Neutrophil (primary cell): ENCODE results near the gene VPS41.

ENCODE experiments used
- H3K27ac ChIP-seq: fragments of 200-600 bp; sonication (generic); 2 replicates; pipeline ENCODE4 v1.5.1; 2016; ENCODE audit warnings: mild to moderate bottlenecking, moderate library complexity
- H3K27me3 ChIP-seq: fragments of 200-600 bp; sonication (generic); 2 replicates; pipeline ENCODE4 v1.6.0; 2016; ENCODE audit warnings: mild to moderate bottlenecking
- H3K36me3 ChIP-seq: fragments of 200-600 bp; sonication (generic); 2 replicates; pipeline ENCODE4 v1.5.1; 2017
- H3K4me1 ChIP-seq, 2 experiments: fragments of 200-600 bp in 1 of 2; sonication (generic) in 1 of 2; 1 replicate in 1 of 2; 2 replicates in 1 of 2; pipeline versions ENCODE4 v1.5.1 to v1.6.1; 2013 to 2016; ENCODE audit warnings: low read depth in 1 of 2, low read length in 1 of 2, mild to moderate bottlenecking in 1 of 2, moderate library complexity in 1 of 2; ENCODE audit not compliant: control insufficient read depth in 1 of 2, insufficient read depth in 1 of 2
- H3K4me3 ChIP-seq, 2 experiments: fragments of 200-600 bp in 1 of 2; sonication (generic) in 1 of 2; 1 replicate in 1 of 2; 2 replicates in 1 of 2; pipeline ENCODE4 v1.5.1; 2013 to 2016; ENCODE audit warnings: low read depth in 1 of 2, low read length in 1 of 2, mild to moderate bottlenecking in 1 of 2, moderate library complexity in 1 of 2
- H3K9me3 ChIP-seq: fragments of 200-600 bp; sonication (generic); 2 replicates; pipeline ENCODE4 v1.5.1; 2016
- CTCF ChIP-seq: fragments of 200-600 bp; sonication (generic); IDR thresholded peaks from 2 replicates; pipeline ENCODE4 v1.5.1; 2016; ENCODE audit warnings: antibody characterized with exemption

The VPS41 gene

GRCh38 chr7:38844952-38845563, 63.9 kb downstream of the VPS41 start:
- TF ChIP-seq CTCF = no peak
- H3K27me3 ChIP-seq = no peaks in the 10 kb centered on the region
- no peak overlapping the region for H3K27ac ChIP-seq
- H3K9me3 ChIP-seq = no peaks in the 10 kb centered on the region
- H3K4me3 ChIP-seq = no peak overlapping the region
- H3K36me3 ChIP-seq = no peaks in the 10 kb centered on the region
- no peaks in the 10 kb centered on the region for H3K4me1 ChIP-seq

- Histone ChIP-seq H3K27me3 (no peaks in the 10 kb centered on the region), H3K4me1 (no peaks in the 10 kb centered on the region), H3K4me3 (no peak overlapping the region), H3K27ac (no peak overlapping the region), H3K36me3 (no peaks in the 10 kb centered on the region), H3K9me3 (no peaks in the 10 kb centered on the region)
- no peak for TF ChIP-seq CTCF
Observed at GRCh38 chr7:38842746-38843145, 66.2 kb downstream of the VPS41 start.

GRCh38 chr7:38840736-38841460, 68.1 kb downstream of the VPS41 start:
- no peaks in the 10 kb centered on the region for H3K27me3 ChIP-seq
- H3K9me3 ChIP-seq = no peaks in the 10 kb centered on the region
- no peak for TF ChIP-seq CTCF
- no peaks in the 10 kb centered on the region for H3K36me3 ChIP-seq
- H3K4me1 ChIP-seq = no peaks in the 10 kb centered on the region
- H3K4me3 ChIP-seq = no peak overlapping the region
- no peak overlapping the region for H3K27ac ChIP-seq

GRCh38 chr7:38839851-38840250, 69.1 kb downstream of the VPS41 start:
- H3K4me1 ChIP-seq = no peaks in the 10 kb centered on the region
- H3K36me3 ChIP-seq = no peaks in the 10 kb centered on the region
- H3K27me3 ChIP-seq = no peaks in the 10 kb centered on the region
- H3K4me3 ChIP-seq = no peak overlapping the region
- H3K27ac ChIP-seq = no peak overlapping the region
- no peaks in the 10 kb centered on the region for H3K9me3 ChIP-seq
- TF ChIP-seq CTCF = no peak

- H3K4me1 ChIP-seq = no peaks in the 10 kb centered on the region
- H3K27ac ChIP-seq = no peak overlapping the region
- H3K9me3 ChIP-seq = no peaks in the 10 kb centered on the region
- no peaks in the 10 kb centered on the region for H3K27me3 ChIP-seq
- no peak for TF ChIP-seq CTCF
- no peak overlapping the region for H3K4me3 ChIP-seq
- H3K36me3 ChIP-seq = no peaks in the 10 kb centered on the region
Observed at GRCh38 chr7:38838725-38839385, 70.1 kb downstream of the VPS41 start.
